A673 (cell line): ENCODE measurements around the gene CACNA2D1. TPM values are rescaled to one million over a fixed set of nuclear protein-coding genes. Genes with fewer than 3 reads are reported as not detected.

Source experiments
- BruUV-seq: library from RNA; stranded (reverse); fragments of 400-500 nt; replicated peaks from 2 replicates; lab custom pipeline; 2021; lab: Mats Ljungman, UMichigan
- CTCF ChIA-PET: fragments of 300-600 bp; sonication (Branson Sonifier 250); formaldehyde crosslinking; loops from one replicate; lab custom pipeline; 2022; ENCODE audit warnings: antibody characterized with exemption; lab: Charles Lee
- POLR2A ChIA-PET: fragments of 300-600 bp; sonication (Branson Sonifier 250); formaldehyde crosslinking; loops from one replicate; lab custom pipeline; 2022; ENCODE audit warnings: antibody characterized with exemption; ENCODE audit not compliant: low non-redundant PET; lab: Charles Lee
- DNase-seq: peaks from one replicate; pipeline ENCODE4 v3.0.0-alpha.2; 2015; ENCODE audit warnings: low spot score
- H3K27ac ChIP-seq: fragments of 200-600 bp; sonication (generic); 2 replicates; pipeline ENCODE4 v1.5.1; 2016; ENCODE audit warnings: mixed run types, low read depth, mild to moderate bottlenecking, mixed read lengths, antibody characterized with exemption, low read length; ENCODE audit not compliant: poor library complexity, severe bottlenecking
- H3K27me3 ChIP-seq: fragments of 200-600 bp; sonication (generic); replicated peaks from 2 replicates; pipeline ENCODE4 v1.6.1; 2017; ENCODE audit warnings: mixed run types, low read depth, mild to moderate bottlenecking, mixed read lengths, antibody characterized with exemption, low read length; ENCODE audit not compliant: insufficient read depth, poor library complexity
- H3K36me3 ChIP-seq: fragments of 200-600 bp; sonication (generic); 2 replicates; pipeline ENCODE4 v1.6.1; 2016; ENCODE audit warnings: mixed run types, mild to moderate bottlenecking, mixed read lengths, antibody characterized with exemption, low read length; ENCODE audit not compliant: insufficient read depth, poor library complexity, severe bottlenecking
- H3K4me1 ChIP-seq: fragments of 200-600 bp; sonication (generic); 2 replicates; pipeline ENCODE4 v1.6.1; 2017; ENCODE audit warnings: mixed run types, mild to moderate bottlenecking, mixed read lengths, antibody characterized with exemption, low read length; ENCODE audit not compliant: insufficient read depth, poor library complexity, severe bottlenecking
- H3K4me3 ChIP-seq: fragments of 200-600 bp; sonication (generic); 2 replicates; pipeline ENCODE4 v1.5.1; 2016; ENCODE audit warnings: low read depth, mixed run types, mild to moderate bottlenecking, mixed read lengths, low read length; ENCODE audit not compliant: poor library complexity, severe bottlenecking
- H3K9me3 ChIP-seq: fragments of 200-600 bp; sonication (generic); 2 replicates; pipeline ENCODE4 v1.6.1; 2016; ENCODE audit warnings: mixed run types, low read depth, mild to moderate bottlenecking, mixed read lengths, antibody characterized with exemption, low read length; ENCODE audit not compliant: poor library complexity, severe bottlenecking
- CTCF ChIP-seq: fragments of 300-800, 200-600 bp; sonication (generic); conservative IDR thresholded peaks from 2 replicates; pipeline ENCODE4 v1.5.1; 2017; ENCODE audit warnings: low read depth, mild to moderate bottlenecking, antibody characterized with exemption, low read length, moderate library complexity, mixed read lengths
- EZH2 ChIP-seq: fragments of 200-600 bp; sonication (generic); IDR thresholded peaks from 2 replicates; pipeline ENCODE4 v1.6.1; 2017; ENCODE audit warnings: borderline replicate concordance, low read depth, mild to moderate bottlenecking, mixed read lengths, antibody characterized with exemption, low read length; ENCODE audit not compliant: poor library complexity, severe bottlenecking
- intact Hi-C: fragments of 100-400 bp; cut with micrococcal nuclease; formaldehyde crosslinking; loops from one replicate; pipeline ENCODE4 v1.10.0; 2022; ENCODE audit not compliant: unreplicated experiment
- total RNA-seq: library from RNA; stranded (reverse); gene quantifications from 2 replicates; pipeline ENCODE4 v1.2.3, GENCODE V29; 2021

The CACNA2D1 gene
- total RNA-seq, 1 experiment from 2014 or later: 49.1 TPM

- Histone ChIP-seq H3K9me3 (no peaks in the 10 kb centered on the region), H3K36me3 (no peaks in the 10 kb centered on the region), H3K27me3 (no peaks in the 10 kb centered on the region), H3K27ac (no peak overlapping the region), H3K4me1 (peaks cover 18% of the 10 kb centered on the region), H3K4me3 (no peak overlapping the region)
- BruUV-seq: no TSS peak
- intact Hi-C loops: no loop called here
- CTCF ChIA-PET: interaction anchor here (0.6 kb wide), 1 partner anchor 8 kb away, joined by 4 read pairs; no protein-coding TSS in a partner anchor
- DNase-seq: no peak
- POLR2A ChIA-PET: no interaction called here
- TF ChIP-seq CTCF (no peak), EZH2 (no peak)
Measured at GRCh38 chr7:82257118-82257695, 186.4 kb downstream of the CACNA2D1 start.

- intact Hi-C loops: no loop called here
- Histone ChIP-seq H3K27me3 (no peaks in the 10 kb centered on the region), H3K36me3 (no peaks in the 10 kb centered on the region), H3K4me3 (no peak overlapping the region), H3K27ac (no peak overlapping the region), H3K4me1 (peaks cover 18% of the 10 kb centered on the region), H3K9me3 (no peaks in the 10 kb centered on the region)
- no peak for DNase-seq
- no TSS peak for BruUV-seq
- ChIA-PET POLR2A (no interaction called here), CTCF (no interaction called here)
- TF ChIP-seq CTCF (no peak), EZH2 (no peak)
Measured at GRCh38 chr7:82255706-82256105, 187.9 kb downstream of the CACNA2D1 start.

GRCh38 chr7:82250598-82250997, 193.0 kb downstream of the CACNA2D1 start:
- TF ChIP-seq EZH2 (no peak), CTCF (no peak)
- Histone ChIP-seq H3K27ac (no peak overlapping the region), H3K27me3 (no peaks in the 10 kb centered on the region), H3K36me3 (no peaks in the 10 kb centered on the region), H3K4me3 (no peak overlapping the region), H3K4me1 (peaks cover 4% of the 10 kb centered on the region), H3K9me3 (no peaks in the 10 kb centered on the region)
- intact Hi-C loops: no loop called here
- ChIA-PET CTCF (no interaction called here), POLR2A (no interaction called here)
- no TSS peak for BruUV-seq
- DNase-seq: no peak
